Lung (tissue), 12 donors: ENCODE results near the gene GTF3A. TPM values are rescaled to one million over a fixed set of nuclear protein-coding genes. Genes with fewer than 3 reads are reported as not detected.

Experiments
- ATAC-seq: fragments of 200-7000 bp; cut with Tn5 transposase; one replicate; pipeline ENCODE4 v1.9.1; 2020; ENCODE audit warnings: moderate number of reproducible peaks; ENCODE audit not compliant: insufficient read depth, low FRiP score
- DNase-seq, 3 donors: peaks; one replicate each; pipeline ENCODE4 v3.0.0-alpha.2; 2013 to 2017
- H3K27ac ChIP-seq, 2 donors: one replicate each; pipeline ENCODE4 v1.5.1; 2013; ENCODE audit warnings: mild to moderate bottlenecking in 2 of 2, moderate library complexity in 2 of 2, control low read depth in 1 of 2, inconsistent platforms in 1 of 2, low read depth in 1 of 2, low read length in 1 of 2
- H3K27me3 ChIP-seq, 3 donors: one replicate each; pipeline ENCODE4 v1.5.1; 2013; ENCODE audit warnings: low read length in 2 of 3; ENCODE audit not compliant: control insufficient read depth in 3 of 3, insufficient read depth in 3 of 3
- H3K36me3 ChIP-seq, 4 donors: one replicate each; pipeline ENCODE4 v1.5.1; 2013; ENCODE audit warnings: low read length in 4 of 4, mild to moderate bottlenecking in 1 of 4, moderate library complexity in 1 of 4; ENCODE audit not compliant: control insufficient read depth in 4 of 4, insufficient read depth in 4 of 4
- H3K4me1 ChIP-seq, 5 donors: one replicate each; pipeline ENCODE4 v1.5.1; 2013; ENCODE audit warnings: low read length in 5 of 5, mild to moderate bottlenecking in 2 of 5, moderate library complexity in 1 of 5; ENCODE audit not compliant: control insufficient read depth in 5 of 5, insufficient read depth in 5 of 5
- H3K4me3 ChIP-seq: one replicate; pipeline ENCODE4 v1.5.1; 2013; ENCODE audit warnings: mild to moderate bottlenecking, control low read depth, moderate library complexity
- H3K9ac ChIP-seq, 2 donors: one replicate each; pipeline ENCODE4 v1.5.1; 2013; ENCODE audit warnings: low read length in 2 of 2, control low read depth in 1 of 2; ENCODE audit not compliant: insufficient read depth in 1 of 2
- H3K9me3 ChIP-seq, 4 donors: one replicate each; pipeline ENCODE4 v1.5.1; 2013; ENCODE audit warnings: low read length in 3 of 4, mild to moderate bottlenecking in 1 of 4, moderate library complexity in 1 of 4; ENCODE audit not compliant: control insufficient read depth in 4 of 4, insufficient read depth in 3 of 4
- CTCF ChIP-seq: IDR thresholded peaks from 2 replicates; pipeline ENCODE4 v1.5.1; 2012; ENCODE audit warnings: mild to moderate bottlenecking; ENCODE audit errors: control extremely low read depth, extremely low read depth
- whole genome bisulfite sequencing, 2 donors: extraction: QIAGEN DNeasy Blood & Tissue Kit; methylation state at CpG; one replicate each; pipeline ENCODE4 v1.1.7; 2013; 5-methylcytosine and 5-hydroxymethylcytosine counted together
- polyA plus RNA-seq, 2 donors: library from polyadenylated mRNA; stranded (reverse); fragments of 200-250 nt; gene quantifications; one replicate each; pipeline ENCODE4 v1.2.1, GENCODE V29; 2013
- total RNA-seq, 2 donors: library from RNA; depleted of rRNA in 1 of 2; stranded (reverse); fragments of >200 nt in 1 of 2; gene quantifications; one replicate each; pipeline ENCODE4 v1.2.1, GENCODE V29; 2014 to 2021
- donor health status: control.
- donor health status: control.
- donor health status: Bipolar disorder and iron deficiency.
- donor health status: healthy.
- donor health status: DM: yes; HTN: yes; CAD: no.

Gene GTF3A
- total and polyA plus RNA-seq, 4 donors = 38.2 to 241 (median 111) TPM

- H3K9me3 ChIP-seq = no peaks in the 10 kb centered on the region
- H3K36me3 ChIP-seq = no peaks in the 10 kb centered on the region
- H3K27me3 ChIP-seq = peaks cover 0 to 3% (median 0%) of the 10 kb centered on the region in 3 donors
- TF ChIP-seq CTCF = no peak
- 68 to 78% methylated on average over 6 of the region's 6 CpGs for WGBS, 2 donors
- peaks cover 0 to 3% (median 0%) of the 10 kb centered on the region in 5 donors for H3K4me1 ChIP-seq
- DNase-seq = no peak
- H3K9ac ChIP-seq = no peak overlapping the region
- H3K4me3 ChIP-seq = no peak overlapping the region
- H3K27ac ChIP-seq = no peak overlapping the region
- ATAC-seq = no peak
These were observed 39.1 kb downstream of the GTF3A start for GRCh38 chr13:27463500-27463899.

- DNase-seq (peak in 1 of 3 donors; percentile 49), ATAC-seq (no peak)
- no peak overlapping the region for H3K27ac ChIP-seq
- TF ChIP-seq CTCF = no peak
- peaks cover 0 to 3% (median 0%) of the 10 kb centered on the region in 5 donors for H3K4me1 ChIP-seq
- H3K9ac ChIP-seq = no peak overlapping the region
- H3K9me3 ChIP-seq = no peaks in the 10 kb centered on the region
- H3K36me3 ChIP-seq = no peaks in the 10 kb centered on the region
- no peaks in the 10 kb centered on the region for H3K27me3 ChIP-seq
- WGBS, 2 donors = 74 to 82% methylated on average over 5 of the region's 5 CpGs
- H3K4me3 ChIP-seq = no peak overlapping the region
These were observed 41.2 kb downstream of the GTF3A start for GRCh38 chr13:27465611-27466010.

- no peaks in the 10 kb centered on the region for H3K36me3 ChIP-seq
- H3K27ac ChIP-seq = no peak overlapping the region
- peaks cover 0 to 3% (median 0%) of the 10 kb centered on the region in 5 donors for H3K4me1 ChIP-seq
- ATAC-seq (no peak), DNase-seq (no peak)
- no peak overlapping the region for H3K4me3 ChIP-seq
- no peak for TF ChIP-seq CTCF
- H3K9me3 ChIP-seq = no peaks in the 10 kb centered on the region
- 25 to 39% methylated on average over 3 of the region's 3 CpGs for WGBS, 2 donors
- H3K9ac ChIP-seq = no peak overlapping the region
- H3K27me3 ChIP-seq = no peaks in the 10 kb centered on the region
These were observed 42.1 kb downstream of the GTF3A start for GRCh38 chr13:27466513-27466912.

- no peaks in the 10 kb centered on the region for H3K36me3 ChIP-seq
- H3K27me3 ChIP-seq = no peaks in the 10 kb centered on the region
- 83 to 87% methylated on average over 5 of the region's 5 CpGs for WGBS, 2 donors
- no peak overlapping the region for H3K9ac ChIP-seq
- H3K9me3 ChIP-seq = no peaks in the 10 kb centered on the region
- TF ChIP-seq CTCF = no peak
- H3K27ac ChIP-seq = no peak overlapping the region
- peaks cover 0 to 3% (median 0%) of the 10 kb centered on the region in 5 donors for H3K4me1 ChIP-seq
- no peak for DNase-seq
- H3K4me3 ChIP-seq = no peak overlapping the region
- ATAC-seq = no peak
These were observed 45.8 kb downstream of the GTF3A start for GRCh38 chr13:27470075-27470820.
